SH-SY5Y (cell line): ENCODE data around the gene ITGA2.

Source experiments
- GATA2 ChIP-seq: IDR thresholded peaks from 2 replicates; pipeline ENCODE4 v1.6.1; 2011; ENCODE audit warnings: mild to moderate bottlenecking, low read depth, low read length
- GATA3 ChIP-seq: IDR thresholded peaks from 2 replicates; pipeline ENCODE4 v1.6.1; 2011; ENCODE audit warnings: low read depth, mild to moderate bottlenecking, low read length, moderate library complexity

ITGA2 gene

DNA sequence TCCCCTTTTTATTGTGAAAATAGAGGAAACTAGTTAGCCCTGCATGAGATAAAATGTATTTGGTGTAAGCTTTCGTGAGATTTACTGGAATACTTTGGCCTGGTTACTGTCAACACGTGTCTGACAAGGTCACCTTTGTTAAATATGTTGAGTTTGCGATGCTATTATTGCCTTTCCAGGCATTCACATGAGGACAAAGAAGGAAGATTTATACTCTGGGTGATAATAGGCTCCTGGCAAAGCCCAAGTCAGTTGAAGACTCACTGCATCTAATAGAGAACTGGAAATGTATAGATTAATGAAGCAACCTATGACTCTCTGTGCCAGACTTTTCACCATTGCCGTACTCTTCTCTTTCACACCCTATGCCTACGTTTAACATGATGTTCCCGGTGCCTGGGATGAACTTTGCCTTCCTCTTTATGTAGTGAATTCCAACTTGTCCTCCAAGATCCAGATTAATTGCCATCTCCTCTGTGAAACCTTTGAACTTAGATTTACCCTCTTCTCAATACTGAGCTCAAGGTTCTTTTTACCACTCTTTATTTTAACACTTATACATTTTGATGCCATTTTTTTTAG, 33.9 kb downstream of the ITGA2 start:
- TF ChIP-seq GATA3 (no peak), GATA2 (no peak)

DNA sequence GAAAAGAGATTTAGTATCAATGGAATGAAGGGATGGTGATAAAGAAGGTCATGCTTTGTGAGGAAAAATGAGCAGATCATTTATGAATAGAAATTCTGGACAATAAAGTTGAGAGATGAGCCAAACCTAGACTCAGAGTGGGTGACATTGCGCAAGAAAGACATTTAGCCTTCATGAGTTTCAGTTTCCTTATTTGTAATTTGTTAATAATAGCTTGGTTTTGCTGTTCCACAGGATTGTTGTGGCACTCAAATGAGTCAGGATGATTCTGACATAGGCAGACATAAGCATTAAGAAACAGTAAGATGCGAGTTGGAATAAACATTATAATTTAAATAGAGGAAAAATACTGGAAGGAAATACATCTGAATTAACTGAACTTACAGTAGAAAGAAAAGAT, 34.8 kb downstream of the ITGA2 start:
- no peak for TF ChIP-seq GATA3
- no peak for TF ChIP-seq GATA2

DNA sequence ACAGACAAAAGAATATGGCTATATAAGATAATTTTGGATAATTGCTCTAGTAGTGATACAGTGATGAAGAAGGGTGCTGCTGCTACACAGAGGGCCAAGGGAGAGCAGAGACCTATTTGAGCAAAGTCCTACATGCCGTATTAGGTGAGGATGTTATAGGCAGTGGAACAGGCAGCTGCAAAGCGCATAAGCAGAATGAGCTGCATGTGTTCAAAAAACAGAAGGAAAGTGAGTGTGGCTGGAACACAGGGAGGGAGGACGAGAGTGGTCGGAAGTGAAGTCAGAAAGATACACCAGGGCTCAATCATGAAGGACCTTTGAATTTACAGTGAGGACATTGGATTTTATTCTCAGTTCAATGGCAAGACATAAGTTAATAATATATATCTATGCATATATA, 35.4 kb downstream of the ITGA2 start:
- TF ChIP-seq GATA2 (no peak), GATA3 (no peak)

DNA sequence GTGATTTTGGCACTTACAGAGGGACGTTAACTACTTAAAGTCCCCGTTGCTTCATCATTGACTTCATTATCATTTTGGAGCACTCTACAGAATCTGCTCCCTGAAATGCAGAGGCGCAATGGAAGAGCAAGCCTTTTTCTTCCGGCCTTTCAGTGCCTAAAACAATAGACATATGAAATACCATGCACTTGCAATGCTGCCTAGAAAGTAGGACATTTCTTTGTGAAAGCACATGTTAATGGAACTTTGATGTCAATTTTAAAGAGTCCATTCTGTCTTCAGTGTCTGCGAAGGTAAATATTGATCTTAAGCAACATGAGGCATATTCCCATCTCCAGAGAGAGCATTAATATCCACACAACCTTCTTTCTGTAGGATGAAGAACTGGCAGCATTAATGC, 36.3 kb downstream of the ITGA2 start:
- TF ChIP-seq GATA2 (no peak), GATA3 (no peak)

DNA sequence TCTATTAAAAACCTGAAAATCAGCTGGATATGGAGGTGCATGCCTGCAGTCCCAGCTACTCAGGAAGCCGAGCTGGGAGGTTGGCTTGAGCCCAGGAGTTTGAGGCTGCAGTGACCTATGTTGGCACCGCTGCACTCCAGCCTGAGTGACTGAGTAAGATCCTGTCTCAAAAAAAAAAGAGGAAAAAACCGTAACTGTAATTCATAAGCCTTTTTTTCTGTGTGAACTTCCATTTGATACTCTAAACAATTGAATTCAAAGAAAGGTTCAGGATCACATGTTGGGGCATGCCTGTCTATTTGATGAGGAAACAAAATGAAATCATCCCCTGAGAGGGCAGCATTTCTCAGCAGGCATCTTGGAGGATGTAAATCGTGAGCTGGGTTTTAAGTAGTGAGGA, 38.8 kb downstream of the ITGA2 start:
- TF ChIP-seq GATA2 = no peak
- TF ChIP-seq GATA3 = no peak

DNA sequence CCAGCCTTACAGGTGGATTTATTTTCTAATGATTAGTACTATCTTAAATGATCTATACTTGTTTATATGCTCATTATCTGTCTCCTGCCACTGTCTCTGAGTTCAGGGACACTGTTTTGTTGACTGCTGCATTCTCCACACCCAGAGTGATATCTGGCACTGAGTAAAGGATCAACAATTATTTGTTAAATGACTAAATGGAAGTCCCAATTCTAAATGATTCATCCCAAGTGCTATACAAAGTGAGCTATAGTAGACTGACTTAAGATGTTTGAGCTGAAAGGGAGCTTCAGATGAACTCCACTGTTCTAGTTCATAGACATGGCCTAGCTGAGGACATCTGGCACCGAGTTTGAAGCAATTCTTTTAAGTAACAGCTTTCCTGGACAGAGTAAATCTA, 40.5 kb downstream of the ITGA2 start:
- TF ChIP-seq GATA3 = no peak
- TF ChIP-seq GATA2 = no peak

DNA sequence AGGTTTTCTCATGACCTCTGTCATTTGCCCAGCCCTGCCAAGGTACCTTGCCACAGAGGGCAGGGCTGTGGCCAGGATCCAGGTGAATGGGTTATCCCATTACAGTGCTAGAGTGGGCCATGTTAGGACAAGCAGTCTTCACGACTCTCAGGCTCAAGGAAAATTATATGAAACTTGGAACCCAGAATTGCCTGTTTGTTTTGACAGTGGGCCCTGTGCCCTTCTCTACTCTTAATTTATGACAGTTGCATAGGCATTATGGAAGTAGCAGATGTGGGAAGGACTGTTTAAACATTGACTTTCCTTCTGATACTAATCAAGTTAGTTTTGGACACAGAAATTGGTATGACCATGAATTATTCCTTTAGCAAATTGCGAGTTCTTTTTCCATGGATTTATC, 41.7 kb downstream of the ITGA2 start:
- no peak for TF ChIP-seq GATA3
- no peak for TF ChIP-seq GATA2

DNA sequence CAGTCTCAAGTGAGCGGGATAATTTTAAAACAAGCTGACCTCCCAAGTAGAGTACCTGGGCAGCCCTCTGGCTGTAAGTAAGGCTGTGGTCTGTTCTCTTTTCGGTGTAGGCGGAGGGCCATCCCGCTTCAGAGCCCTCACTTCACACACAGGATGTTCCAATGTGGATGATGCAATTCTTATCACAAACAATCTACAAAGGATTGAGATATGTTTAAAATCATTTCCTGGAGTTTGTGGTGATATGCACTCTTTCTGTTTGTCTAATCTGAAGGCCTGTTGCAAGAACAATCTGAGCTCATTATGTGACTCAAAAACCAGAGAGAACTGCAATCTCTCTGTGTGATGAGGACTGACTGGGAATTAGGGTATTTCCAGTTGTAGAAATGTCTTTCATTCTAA, 42.5 kb downstream of the ITGA2 start:
- TF ChIP-seq GATA3 (no peak), GATA2 (no peak)

DNA sequence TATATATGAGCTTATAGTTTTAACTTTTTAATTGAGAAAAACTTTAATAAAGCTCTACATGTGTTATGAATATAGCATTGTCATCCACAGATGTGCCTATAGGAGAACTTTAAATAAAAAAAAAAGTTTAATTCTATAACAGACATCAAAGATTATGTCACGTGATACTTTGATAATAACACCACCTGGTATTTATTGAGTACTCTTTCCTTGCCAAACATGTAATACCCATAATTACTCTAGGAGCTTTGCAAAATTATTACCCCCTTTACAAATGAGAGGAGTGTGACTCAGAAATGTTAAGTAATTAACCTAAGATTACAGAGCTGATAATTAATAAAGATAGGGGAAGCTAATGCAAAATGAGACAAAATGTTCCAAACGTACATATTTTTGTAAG, 43.0 kb downstream of the ITGA2 start:
- TF ChIP-seq GATA2 (no peak), GATA3 (no peak)

DNA sequence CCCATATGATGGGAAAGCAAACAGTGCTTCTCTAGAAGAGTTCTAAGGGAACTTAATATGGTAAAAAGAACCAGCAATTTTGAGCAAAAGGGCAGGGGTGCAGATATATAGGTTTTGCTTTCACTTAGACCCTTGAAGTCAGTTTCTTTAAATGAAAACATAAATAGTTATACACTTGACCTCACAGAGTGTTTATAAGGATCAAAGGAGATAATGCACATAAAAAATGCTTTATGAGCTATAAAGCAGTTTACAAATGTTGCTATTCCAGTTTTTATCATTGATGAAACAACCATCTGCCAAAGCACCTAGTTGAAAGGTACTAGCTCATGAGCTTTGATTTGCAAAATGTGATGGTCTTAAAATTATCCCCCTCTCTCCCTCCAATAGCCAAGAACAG, 45.7 kb downstream of the ITGA2 start:
- TF ChIP-seq GATA2 (no peak), GATA3 (no peak)

DNA sequence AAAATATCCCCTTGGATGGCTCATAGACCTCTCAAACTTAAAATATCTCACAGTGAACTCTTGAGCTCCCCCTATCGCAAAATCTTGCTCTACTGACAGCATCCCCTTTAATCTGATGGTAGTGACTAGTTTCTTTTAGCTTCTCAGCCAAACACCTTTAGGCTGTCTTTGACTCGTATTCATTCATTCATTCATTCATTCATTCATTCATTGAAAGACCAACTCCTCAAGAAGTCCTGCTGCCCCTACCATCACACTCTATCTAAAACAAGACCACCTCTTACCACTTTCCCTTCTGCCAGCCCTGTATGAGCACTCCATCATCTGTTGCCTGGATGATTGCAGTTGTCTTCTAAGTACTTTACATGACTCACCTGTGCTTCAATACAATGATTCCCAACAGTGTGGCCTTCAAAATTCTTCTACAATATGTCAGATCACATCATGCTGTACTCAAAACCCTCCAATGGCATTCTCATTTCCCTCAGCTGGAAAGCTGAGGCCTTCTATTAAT, 46.8 kb downstream of the ITGA2 start:
- no peak for TF ChIP-seq GATA3
- TF ChIP-seq GATA2 = no peak

DNA sequence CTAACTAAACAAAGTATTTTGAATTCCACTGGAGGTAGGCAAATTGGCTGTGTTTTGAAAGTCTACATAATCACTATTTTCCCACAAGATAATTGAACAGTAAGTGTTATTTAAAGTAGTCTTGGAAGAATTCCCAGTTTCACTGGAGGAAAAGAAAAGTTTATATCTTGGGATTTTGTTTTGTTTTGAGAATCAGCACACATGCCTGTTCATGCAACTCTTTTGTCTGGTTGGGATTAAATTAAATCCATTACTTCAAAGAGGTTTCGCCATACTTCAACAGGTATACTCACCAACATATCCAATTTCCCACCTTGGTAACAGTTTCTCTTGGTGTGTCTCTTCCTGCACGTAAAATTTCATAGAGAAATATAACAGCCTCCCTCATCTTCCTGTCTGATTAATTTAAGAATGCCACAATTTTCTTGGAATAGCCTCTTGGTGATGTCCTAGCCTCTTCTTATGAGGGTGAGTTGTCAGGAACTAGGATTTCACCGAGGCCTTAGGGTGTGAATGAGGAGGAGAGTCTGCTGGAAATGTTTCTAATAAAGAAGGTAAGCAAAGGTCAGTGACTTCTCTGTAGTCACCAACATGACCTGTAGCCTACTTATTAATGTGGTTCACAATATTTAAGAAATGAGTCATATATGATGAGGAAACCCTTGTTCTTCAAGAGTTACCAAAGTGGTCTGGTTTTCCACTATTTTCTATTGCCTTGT, 48.1 kb downstream of the ITGA2 start:
- TF ChIP-seq GATA2 (no peak), GATA3 (no peak)

DNA sequence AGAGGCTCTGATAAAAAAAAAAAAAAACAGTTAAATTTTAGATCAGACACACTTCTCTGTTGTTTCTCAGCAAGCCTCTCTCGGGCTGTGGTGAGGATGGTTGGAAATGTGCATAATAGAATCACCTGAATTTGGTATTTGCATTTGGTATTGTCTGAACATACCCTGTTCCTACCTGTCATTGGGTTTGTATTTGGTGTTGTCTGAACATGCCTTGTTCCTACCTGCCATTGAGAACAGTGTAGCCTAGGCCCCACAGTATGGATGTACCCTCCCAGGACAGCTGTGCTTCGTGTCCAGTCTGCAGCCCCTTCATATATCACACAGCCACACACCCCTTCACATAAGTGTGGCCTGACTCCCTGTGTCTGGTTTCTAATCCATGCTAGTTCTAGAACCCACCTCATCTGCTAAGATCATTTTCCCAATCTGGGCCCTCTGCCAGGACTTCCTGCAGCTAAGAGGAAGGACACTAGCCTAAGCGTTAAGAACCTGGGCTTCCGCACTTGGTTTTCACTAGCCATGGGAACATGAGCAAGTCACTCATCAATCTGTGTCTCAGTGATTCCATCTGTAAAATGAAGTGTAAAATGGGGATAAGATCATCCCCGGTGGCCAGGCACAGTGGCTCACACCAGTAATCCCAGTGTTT, 49.2 kb downstream of the ITGA2 start:
- TF ChIP-seq GATA2 (no peak), GATA3 (no peak)

DNA sequence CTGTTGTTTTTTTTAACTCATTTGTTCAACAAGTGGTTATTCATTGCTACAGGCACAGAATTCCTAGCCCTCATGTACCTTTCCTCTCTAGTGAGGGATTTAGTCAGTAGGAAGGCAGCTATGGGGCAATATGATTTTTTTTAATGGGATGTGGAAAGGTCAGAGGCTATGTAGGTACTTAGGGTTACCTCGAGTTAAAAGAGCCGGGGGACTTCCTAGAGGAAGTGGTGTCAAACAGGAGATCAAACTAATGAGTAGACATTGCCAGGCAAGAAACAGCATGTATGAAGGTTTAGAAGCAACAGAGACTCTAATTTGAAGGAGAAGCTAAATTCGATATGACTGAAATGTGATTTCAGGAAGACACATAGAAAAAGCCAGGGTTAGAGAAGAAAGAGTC, 50.7 kb downstream of the ITGA2 start:
- TF ChIP-seq GATA3 (no peak), GATA2 (no peak)
